NCI-H1417 treated with DMSO at 0.1 percent for 48 hours (cell line): Measurements from ENCODE around the gene MAGEA12.
"Not testable (repeated sequence)": the region's sequence is repeated elsewhere in the genome, so short reads cannot be mapped to it uniquely, and the experiment has no call there.

Experiments used
- DNase-seq: peaks from one replicate; lab custom pipeline; 2025; lab: John Stamatoyannopoulos, UW

MAGEA12 gene, protein sequence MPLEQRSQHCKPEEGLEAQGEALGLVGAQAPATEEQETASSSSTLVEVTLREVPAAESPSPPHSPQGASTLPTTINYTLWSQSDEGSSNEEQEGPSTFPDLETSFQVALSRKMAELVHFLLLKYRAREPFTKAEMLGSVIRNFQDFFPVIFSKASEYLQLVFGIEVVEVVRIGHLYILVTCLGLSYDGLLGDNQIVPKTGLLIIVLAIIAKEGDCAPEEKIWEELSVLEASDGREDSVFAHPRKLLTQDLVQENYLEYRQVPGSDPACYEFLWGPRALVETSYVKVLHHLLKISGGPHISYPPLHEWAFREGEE

DNA sequence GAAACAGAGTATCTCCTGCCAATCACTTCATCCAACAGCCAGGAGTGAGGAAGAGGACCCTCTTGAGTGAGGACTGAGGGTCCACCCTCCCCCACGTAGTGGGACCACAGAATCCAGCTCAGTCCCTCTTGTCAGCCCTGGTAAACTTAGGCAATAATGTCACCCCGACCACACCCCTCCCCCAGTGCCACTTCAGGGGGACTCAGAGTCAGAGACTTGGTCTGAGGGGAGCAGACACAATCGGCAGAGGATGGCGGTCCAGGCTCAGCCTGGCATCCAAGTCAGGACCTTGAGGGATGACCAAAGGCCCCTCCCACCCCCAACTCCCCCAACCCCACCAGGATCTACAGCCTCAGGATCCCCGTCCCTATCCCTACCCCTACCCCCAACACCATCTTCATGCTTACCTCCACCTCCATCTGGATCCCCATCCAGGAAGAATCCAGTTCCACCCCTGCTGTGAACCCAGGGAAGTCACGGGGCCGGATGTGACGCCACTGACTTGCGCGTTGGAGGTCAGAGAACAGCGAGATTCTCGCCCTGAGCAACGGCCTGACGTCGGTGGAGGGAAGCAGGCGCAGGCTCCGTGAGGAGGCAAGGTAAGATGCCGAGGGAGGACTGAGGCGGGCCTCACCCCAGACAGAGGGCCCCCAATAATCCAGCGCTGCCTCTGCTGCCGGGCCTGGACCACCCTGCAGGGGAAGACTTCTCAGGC is at the start of gene MAGEA12, which contains the start of gene CSAG1:
TSS of gene MAGEA12 (plus strand) at position 497 of the 715 bp plus-strand sequence. CDS start 2,405 bp downstream, outside the sequence.
TSS of gene CSAG1 (minus strand) at position 461 of the 715 bp plus-strand sequence. CDS start 1,261 bp downstream, outside the sequence.
- no peak for DNase-seq

DNA sequence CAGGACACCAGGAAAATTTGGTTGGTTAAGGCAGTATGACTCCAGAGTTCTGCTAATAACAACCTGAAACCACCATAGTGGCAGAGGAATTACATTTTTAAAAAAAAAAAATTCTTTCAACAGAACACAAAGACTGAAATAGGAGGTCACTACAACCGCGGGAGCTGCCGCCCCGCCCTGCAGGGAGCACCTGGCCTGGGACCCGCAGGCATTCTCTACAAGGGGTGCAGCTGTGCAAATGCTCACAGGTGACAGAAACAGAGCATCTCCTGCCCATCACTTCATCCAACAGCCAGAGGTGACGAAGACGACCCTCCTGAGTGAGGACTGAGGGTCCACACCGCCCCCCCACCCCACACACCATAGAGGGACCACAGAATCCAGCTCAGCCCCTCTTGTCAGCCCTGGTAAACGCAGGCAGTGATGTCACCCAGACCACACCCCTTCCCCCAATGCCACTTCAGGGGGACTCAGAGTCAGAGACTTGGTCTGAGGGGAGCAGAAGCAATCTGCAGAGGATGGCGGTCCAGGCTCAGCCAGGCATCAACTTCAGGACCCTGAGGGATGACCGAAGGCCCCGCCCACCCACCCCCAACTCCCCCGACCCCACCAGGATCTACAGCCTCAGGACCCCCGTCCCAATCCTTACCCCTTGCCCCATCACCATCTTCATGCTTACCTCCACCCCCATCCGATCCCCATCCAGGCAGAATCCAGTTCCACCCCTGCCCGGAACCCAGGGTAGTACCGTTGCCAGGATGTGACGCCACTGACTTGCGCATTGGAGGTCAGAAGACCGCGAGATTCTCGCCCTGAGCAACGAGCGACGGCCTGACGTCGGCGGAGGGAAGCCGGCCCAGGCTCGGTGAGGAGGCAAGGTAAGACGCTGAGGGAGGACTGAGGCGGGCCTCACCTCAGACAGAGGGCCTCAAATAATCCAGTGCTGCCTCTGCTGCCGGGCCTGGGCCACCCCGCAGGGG is 35.3 kb upstream of the MAGEA12 start, which contains the start of gene MAGEA3:
TSS of gene MAGEA3 (plus strand) at position 843 of the 980 bp plus-strand sequence. CDS start 2,039 bp downstream, outside the sequence.
- not testable (repeated sequence) for DNase-seq

DNA sequence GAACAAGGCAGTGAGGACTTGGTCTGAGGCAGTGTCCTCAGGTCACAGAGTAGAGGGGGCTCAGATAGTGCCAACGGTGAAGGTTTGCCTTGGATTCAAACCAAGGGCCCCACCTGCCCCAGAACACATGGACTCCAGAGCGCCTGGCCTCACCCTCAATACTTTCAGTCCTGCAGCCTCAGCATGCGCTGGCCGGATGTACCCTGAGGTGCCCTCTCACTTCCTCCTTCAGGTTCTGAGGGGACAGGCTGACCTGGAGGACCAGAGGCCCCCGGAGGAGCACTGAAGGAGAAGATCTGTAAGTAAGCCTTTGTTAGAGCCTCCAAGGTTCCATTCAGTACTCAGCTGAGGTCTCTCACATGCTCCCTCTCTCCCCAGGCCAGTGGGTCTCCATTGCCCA is 33.2 kb upstream of the MAGEA12 start:
- DNase-seq = not testable (repeated sequence)

DNA sequence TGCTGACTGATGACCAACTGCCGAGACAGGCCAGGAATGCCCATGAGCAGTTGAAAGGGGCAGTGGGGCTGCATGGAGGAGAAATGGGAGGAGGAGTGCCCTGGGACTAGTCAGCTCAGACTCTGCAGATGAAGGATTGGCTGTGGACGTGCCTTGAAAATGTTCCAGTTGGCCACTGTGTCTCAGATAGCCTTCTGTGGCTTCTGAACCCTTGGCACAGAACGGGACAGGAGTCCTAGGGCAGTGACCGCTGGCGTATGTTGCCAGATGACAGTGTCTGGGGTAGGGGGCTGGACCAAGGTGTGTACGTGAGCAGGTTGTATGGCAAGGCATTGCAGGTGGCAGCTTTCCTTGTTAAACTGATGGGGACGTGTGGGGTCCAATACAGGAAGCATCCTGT is 27.1 kb upstream of the MAGEA12 start:
- not testable (repeated sequence) for DNase-seq

DNA sequence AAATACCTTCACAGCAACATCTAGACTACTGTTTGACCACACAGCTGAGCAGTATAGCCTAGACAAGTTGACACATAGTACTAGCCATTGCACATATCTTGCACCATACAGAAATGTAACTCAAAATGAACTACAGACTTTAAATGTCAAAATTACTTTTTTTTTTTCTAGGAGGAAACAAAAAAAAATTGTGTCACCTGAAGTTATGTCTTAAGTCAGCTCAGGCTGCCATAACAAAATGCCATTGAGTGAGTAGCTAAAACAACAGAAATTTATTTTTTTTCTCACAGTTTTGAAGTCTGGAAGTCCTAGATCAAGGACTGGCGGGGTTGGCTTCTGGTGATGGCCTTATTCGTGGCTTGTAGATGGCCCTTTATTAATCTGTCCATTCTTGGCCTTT is 24.4 kb upstream of the MAGEA12 start, which contains the start of gene CSAG2:
TSS of gene CSAG2 (minus strand) at position 101 of the 400 bp plus-strand sequence. CDS start 161 bp downstream, outside the sequence.
- not testable (repeated sequence) for DNase-seq

DNA sequence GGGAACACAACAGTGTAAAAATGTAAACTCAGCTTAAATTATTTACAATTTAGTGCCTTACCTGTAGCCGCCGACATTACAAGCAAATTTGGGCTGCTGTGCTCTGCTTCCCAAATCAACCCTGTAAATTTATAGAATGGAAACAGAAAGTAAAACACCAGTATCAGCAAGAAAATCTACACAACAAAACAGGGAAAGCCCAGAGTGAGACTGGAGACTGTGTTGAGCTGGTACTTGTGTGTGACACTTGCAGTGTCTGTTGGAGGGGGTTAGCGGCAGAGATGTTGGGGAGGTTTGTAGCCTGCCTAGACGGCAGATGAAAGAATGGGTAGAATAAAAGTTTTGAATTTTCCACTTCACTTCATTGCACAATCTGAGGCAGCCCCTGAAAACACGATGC is 20.4 kb upstream of the MAGEA12 start:
- not testable (repeated sequence) for DNase-seq

DNA sequence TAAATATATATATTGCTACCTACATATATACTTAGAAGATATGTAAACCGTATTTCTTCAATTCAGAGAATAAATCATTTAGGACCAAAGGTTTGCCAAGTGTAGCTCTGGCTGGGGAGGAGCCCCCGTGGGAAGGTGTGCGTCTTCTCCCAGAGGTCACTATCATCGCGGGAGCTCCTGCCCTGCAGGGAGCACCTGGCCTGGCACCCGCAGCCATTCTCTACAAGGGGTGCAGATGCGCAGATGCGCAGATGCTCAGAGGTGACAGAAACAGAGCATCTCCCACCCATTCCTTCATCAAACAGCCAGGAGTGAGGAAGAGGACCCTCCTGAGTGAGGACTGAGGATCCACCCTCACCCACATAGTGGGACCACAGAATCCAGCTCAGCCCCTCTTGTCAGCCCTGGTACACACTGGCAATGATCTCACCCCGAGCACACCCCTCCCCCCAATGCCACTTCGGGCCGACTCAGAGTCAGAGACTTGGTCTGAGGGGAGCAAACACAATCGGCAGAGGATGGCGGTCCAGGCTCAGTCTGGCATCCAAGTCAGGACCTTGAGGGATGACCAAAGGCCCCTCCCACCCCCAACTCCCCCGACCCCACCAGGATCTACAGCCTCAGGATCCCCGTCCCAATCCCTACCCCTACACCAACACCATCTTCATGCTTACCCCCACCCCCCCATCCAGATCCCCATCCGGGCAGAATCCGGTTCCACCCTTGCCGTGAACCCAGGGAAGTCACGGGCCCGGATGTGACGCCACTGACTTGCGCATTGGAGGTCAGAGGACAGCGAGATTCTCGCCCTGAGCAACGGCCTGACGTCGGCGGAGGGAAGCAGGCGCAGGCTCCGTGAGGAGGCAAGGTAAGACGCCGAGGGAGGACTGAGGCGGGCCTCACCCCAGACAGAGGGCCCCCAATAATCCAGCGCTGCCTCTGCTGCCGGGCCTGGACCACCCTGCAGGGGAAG is 19.5 kb upstream of the MAGEA12 start, which contains the start of gene MAGEA2B:
TSS of gene MAGEA2B (plus strand) at position 814 of the 973 bp plus-strand sequence. CDS start 2,479 bp downstream, outside the sequence.
- DNase-seq = not testable (repeated sequence)

DNA sequence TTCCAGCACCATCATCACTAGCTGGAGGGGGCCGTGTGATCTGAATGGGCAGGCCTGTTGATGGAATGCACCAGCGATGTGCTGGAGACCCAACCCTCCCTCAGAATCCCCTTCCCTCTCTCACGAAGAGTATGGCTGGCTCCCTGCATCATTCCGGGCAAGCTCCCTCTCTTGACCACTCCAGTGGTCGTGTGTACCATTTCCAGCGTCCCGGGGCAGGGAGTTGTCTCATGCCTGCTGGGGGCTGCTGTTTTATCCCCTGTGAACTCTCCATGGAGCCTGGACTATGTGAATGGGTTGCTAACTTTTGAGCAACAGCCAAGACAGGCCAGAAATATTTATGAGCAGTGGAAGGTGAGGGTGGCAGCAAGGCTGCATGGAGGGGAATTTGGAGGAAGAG is 8.1 kb upstream of the MAGEA12 start:
- no peak for DNase-seq

DNA sequence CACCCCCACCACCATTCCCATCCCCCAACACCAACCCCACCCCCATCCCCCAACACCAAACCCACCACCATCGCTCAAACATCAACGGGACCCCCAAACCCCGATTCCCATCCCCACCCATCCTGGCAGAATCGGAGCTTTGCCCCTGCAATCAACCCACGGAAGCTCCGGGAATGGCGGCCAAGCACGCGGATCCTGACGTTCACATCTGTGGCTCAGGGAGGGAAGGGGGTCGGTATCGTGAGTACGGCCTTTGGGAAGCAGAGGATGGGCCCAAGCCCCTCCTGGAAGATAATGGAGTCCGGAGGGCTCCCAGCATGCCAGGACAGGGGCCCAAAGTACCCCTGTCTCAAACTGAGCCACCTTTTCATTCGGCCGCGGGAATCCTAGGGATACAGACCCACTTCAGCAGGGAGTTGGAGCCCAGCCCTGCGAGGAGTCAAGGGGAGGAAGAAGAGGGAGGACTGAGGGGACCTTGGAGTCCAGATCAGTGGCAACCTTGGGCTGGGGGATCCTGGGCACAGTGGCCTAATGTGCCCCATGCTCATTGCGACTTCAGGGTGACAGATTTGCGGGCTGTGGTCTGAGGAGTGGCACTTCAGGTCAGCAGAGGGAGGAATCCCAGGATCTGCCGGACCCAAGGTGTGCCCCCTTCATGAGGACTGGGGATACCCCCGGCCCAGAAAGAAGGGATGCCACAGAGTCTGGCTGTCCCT is 744 bp downstream of the MAGEA12 start:
- DNase-seq = not testable (repeated sequence)

DNA sequence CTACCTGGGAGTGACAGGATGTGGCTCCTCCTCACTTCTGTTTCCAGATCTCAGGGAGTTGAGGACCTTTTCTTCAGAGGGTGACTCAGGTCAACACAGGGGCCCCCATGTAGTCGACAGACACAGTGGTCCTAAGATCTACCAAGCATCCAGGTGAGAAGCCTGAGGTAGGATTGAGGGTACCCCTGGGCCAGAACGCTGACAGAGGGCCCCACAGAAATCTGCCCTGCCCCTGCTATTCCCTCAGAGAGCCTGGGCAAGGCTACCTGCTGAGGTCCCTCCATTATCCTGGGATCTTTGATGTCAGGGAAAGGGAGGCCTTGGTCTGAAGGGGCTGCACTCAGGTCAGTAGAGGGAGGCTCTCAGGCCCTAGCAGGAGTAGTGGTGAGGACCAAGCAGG is 1.5 kb downstream of the MAGEA12 start:
- DNase-seq = no peak

DNA sequence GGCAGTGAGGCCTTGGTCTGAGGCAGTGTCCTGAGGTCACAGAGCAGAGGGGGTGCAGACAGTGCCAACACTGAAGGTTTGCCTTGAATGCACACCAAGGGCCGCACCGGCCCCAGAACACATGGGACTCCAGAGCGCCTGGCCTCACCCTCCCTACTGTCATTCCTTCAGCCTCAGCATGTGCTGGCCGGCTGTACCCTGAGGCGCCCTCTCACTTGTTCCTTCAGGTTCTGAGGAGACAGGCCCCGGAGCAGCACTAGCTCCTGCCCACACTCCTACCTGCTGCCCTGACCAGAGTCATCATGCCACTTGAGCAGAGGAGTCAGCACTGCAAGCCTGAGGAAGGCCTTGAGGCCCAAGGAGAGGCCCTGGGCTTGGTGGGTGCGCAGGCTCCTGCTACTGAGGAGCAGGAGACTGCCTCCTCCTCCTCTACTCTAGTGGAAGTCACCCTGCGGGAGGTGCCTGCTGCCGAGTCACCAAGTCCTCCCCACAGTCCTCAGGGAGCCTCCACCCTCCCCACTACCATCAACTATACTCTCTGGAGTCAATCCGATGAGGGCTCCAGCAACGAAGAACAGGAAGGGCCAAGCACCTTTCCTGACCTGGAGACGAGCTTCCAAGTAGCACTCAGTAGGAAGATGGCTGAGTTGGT is 2.4 kb downstream of the MAGEA12 start:
- DNase-seq = no peak

DNA sequence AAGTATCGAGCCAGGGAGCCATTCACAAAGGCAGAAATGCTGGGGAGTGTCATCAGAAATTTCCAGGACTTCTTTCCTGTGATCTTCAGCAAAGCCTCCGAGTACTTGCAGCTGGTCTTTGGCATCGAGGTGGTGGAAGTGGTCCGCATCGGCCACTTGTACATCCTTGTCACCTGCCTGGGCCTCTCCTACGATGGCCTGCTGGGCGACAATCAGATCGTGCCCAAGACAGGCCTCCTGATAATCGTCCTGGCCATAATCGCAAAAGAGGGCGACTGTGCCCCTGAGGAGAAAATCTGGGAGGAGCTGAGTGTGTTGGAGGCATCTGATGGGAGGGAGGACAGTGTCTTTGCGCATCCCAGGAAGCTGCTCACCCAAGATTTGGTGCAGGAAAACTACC is 3.0 kb downstream of the MAGEA12 start:
- not testable (repeated sequence) for DNase-seq

DNA sequence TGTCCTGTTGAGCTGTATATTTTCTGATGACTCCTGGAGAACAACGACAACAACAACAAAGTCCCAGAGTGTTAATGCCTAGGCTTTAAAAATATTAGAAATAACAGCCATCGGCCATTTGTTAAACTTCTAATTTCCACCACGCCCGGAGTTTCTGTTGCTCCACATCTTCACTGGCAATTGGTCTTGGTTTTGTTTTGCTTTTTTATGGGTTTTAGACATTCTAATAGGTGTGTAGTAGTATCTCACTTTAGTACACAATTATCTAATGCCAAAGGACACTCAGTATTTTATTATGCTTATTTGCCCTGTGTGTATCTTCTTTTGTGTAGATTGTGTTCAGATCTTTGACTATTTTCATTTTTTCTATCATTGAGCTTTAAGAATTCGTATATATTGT is 5.0 kb downstream of the MAGEA12 start:
- no peak for DNase-seq

DNA sequence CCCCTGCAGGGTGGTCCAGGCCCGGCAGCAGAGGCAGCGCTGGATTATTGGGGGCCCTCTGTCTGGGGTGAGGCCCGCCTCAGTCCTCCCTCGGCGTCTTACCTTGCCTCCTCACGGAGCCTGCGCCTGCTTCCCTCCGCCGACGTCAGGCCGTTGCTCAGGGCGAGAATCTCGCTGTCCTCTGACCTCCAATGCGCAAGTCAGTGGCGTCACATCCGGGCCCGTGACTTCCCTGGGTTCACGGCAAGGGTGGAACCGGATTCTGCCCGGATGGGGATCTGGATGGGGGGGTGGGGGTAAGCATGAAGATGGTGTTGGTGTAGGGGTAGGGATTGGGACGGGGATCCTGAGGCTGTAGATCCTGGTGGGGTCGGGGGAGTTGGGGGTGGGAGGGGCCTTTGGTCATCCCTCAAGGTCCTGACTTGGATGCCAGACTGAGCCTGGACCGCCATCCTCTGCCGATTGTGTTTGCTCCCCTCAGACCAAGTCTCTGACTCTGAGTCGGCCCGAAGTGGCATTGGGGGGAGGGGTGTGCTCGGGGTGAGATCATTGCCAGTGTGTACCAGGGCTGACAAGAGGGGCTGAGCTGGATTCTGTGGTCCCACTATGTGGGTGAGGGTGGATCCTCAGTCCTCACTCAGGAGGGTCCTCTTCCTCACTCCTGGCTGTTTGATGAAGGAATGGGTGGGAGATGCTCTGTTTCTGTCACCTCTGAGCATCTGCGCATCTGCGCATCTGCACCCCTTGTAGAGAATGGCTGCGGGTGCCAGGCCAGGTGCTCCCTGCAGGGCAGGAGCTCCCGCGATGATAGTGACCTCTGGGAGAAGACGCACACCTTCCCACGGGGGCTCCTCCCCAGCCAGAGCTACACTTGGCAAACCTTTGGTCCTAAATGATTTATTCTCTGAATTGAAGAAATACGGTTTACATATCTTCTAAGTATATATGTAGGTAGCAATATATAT is 20.4 kb downstream of the MAGEA12 start, which contains the start of gene MAGEA2:
TSS of gene MAGEA2 (minus strand) at position 157 of the 965 bp plus-strand sequence. CDS start 2,479 bp downstream, outside the sequence.
- not testable (repeated sequence) for DNase-seq

DNA sequence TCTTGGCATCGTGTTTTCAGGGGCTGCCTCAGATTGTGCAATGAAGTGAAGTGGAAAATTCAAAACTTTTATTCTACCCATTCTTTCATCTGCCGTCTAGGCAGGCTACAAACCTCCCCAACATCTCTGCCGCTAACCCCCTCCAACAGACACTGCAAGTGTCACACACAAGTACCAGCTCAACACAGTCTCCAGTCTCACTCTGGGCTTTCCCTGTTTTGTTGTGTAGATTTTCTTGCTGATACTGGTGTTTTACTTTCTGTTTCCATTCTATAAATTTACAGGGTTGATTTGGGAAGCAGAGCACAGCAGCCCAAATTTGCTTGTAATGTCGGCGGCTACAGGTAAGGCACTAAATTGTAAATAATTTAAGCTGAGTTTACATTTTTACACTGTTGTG is 21.3 kb downstream of the MAGEA12 start:
- DNase-seq = not testable (repeated sequence)

DNA sequence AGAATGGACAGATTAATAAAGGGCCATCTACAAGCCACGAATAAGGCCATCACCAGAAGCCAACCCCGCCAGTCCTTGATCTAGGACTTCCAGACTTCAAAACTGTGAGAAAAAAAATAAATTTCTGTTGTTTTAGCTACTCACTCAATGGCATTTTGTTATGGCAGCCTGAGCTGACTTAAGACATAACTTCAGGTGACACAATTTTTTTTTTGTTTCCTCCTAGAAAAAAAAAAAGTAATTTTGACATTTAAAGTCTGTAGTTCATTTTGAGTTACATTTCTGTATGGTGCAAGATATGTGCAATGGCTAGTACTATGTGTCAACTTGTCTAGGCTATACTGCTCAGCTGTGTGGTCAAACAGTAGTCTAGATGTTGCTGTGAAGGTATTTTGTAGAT is 25.4 kb downstream of the MAGEA12 start, which contains the start of gene CSAG3:
TSS of gene CSAG3 (plus strand) at position 301 of the 400 bp plus-strand sequence.
- DNase-seq = not testable (repeated sequence)

DNA sequence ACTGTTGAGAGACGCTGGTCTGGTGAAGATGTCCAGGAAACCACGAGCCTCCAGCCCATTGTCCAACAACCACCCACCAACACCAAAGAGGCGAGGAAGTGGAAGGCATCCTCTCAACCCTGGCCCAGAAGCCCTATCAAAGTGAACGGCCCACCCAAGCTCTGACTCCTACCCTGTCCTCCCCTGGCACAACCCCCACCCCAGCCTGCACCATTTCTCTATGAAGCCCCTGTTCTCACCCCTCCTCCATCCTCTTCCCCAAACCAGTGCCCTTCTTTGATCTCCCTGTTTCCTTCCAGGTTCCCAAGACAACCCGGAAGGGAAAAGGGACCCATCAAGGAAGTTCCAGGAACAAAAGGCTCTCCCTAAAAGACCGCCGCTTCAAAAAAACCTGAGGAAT is 26.0 kb downstream of the MAGEA12 start:
- DNase-seq = not testable (repeated sequence)
